NCI-H128 (cell line): ENCODE measurements around the gene DUSP22.

Source experiments
- DNase-seq: peaks from one replicate; lab custom pipeline; 2025; ENCODE audit not compliant: unreplicated experiment; lab: John Stamatoyannopoulos, UW

DUSP22 gene

GRCh38 chr6:336159-337114, 44.1 kb downstream of the DUSP22 start:
- no peak for DNase-seq

GRCh38 chr6:337805-338368, 45.6 kb downstream of the DUSP22 start:
- DNase-seq, result no peak

GRCh38 chr6:338815-339262, 46.6 kb downstream of the DUSP22 start:
- no peak for DNase-seq

- no peak for DNase-seq
Observed at GRCh38 chr6:339480-339879, 47.2 kb downstream of the DUSP22 start.

- DNase-seq, result no peak
Observed at GRCh38 chr6:340186-340955, 48.1 kb downstream of the DUSP22 start.

- DNase-seq, result no peak
Observed at GRCh38 chr6:340991-341827, 48.9 kb downstream of the DUSP22 start.

- DNase-seq, result no peak
Observed at GRCh38 chr6:341914-342831, 49.9 kb downstream of the DUSP22 start.

GRCh38 chr6:342832-343179, 50.5 kb downstream of the DUSP22 start:
- DNase-seq, result no peak

GRCh38 chr6:343226-343935, 51.1 kb downstream of the DUSP22 start:
- DNase-seq, result no peak

GRCh38 chr6:343960-344815, 51.9 kb downstream of the DUSP22 start:
- no peak for DNase-seq

- DNase-seq, result no peak
Observed at GRCh38 chr6:344816-345340, 52.6 kb downstream of the DUSP22 start.

- DNase-seq, result no peak
Observed at GRCh38 chr6:345747-346385, 53.6 kb downstream of the DUSP22 start.

- DNase-seq, result no peak
Observed at GRCh38 chr6:346386-347030, 54.2 kb downstream of the DUSP22 start.

- no peak for DNase-seq
Observed at GRCh38 chr6:347232-347631, 54.9 kb downstream of the DUSP22 start.

- no peak for DNase-seq
Observed at GRCh38 chr6:347951-348859, 55.9 kb downstream of the DUSP22 start.

- DNase-seq, result no peak
Observed at GRCh38 chr6:348860-349396, 56.6 kb downstream of the DUSP22 start.
